ENCODE data around the gene SEMA4G. TPM values are rescaled to one million over a fixed set of nuclear protein-coding genes. Genes with fewer than 3 reads are reported as not detected.

SEMA4G gene
- total and polyA plus RNA-seq, 2 of the 13 experiments (the other 11 are each of a cell fraction or from before 2014, with no cell fraction given): 46.2 to 207 TPM

DNA sequence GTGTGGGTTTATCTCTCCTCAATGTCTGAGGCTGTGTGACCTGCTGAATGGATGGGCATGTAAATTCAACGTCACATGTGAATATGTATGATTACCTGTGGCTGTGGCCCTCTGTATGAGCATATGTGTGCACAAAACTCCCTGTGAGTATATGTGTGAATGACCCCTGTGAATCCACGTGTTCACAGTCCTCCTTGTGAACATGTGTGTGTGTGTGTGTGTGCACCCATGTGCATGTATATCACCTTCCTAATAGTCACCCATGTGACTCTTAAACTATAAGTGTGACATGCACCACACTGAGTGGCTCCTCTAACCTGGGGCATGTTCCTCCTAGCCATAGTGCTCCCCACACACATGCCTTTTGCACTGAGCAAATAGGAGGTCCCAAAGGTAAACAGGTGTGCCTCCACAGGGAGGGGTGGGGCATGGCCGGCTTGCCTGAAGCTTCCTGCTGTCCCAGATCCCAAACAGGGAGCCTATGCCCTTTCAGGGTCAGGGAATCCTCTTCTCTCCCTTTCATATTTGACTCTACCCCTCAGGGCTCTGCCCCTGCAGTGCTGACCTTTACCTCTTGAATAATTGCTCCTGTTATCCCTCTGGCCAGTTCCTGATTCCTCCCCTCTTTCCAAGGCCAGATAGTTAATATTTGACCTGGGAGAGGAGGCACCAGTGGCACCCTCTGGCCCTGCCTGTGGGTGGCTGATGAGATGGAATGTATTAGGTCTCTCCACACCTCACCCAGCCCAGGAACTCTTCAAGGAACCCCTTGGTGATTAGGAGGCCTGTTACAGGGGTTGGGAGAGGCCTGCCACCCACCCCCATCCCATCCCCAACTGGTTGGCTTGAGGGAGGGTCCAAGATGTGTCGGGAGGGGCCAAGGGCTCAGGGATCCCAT lies 1.9 kb downstream of the SEMA4G start (continued):
- TF ChIP-seq, protein P1, sequence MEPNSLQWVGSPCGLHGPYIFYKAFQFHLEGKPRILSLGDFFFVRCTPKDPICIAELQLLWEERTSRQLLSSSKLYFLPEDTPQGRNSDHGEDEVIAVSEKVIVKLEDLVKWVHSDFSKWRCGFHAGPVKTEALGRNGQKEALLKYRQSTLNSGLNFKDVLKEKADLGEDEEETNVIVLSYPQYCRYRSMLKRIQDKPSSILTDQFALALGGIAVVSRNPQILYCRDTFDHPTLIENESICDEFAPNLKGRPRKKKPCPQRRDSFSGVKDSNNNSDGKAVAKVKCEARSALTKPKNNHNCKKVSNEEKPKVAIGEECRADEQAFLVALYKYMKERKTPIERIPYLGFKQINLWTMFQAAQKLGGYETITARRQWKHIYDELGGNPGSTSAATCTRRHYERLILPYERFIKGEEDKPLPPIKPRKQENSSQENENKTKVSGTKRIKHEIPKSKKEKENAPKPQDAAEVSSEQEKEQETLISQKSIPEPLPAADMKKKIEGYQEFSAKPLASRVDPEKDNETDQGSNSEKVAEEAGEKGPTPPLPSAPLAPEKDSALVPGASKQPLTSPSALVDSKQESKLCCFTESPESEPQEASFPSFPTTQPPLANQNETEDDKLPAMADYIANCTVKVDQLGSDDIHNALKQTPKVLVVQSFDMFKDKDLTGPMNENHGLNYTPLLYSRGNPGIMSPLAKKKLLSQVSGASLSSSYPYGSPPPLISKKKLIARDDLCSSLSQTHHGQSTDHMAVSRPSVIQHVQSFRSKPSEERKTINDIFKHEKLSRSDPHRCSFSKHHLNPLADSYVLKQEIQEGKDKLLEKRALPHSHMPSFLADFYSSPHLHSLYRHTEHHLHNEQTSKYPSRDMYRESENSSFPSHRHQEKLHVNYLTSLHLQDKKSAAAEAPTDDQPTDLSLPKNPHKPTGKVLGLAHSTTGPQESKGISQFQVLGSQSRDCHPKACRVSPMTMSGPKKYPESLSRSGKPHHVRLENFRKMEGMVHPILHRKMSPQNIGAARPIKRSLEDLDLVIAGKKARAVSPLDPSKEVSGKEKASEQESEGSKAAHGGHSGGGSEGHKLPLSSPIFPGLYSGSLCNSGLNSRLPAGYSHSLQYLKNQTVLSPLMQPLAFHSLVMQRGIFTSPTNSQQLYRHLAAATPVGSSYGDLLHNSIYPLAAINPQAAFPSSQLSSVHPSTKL (CRISPR knock-in tag; IDR thresholded peaks at IDR 0.05): peak; percentile 97
- no peak for TF ChIP-seq CEBPB (IDR thresholded peaks at IDR 0.05; ENCODE audit: borderline replicate concordance, low read depth, low read length)
- TF ChIP-seq ERF (CRISPR knock-in tag; IDR thresholded peaks at IDR 0.05): peak; percentile 67; the same call in 1 of the 2 replicates
- no peak for TF ChIP-seq ADNP (CRISPR knock-in tag; IDR thresholded peaks at IDR 0.05)
- no peak for TF ChIP-seq PHB2 (IDR thresholded peaks at IDR 0.05; ENCODE audit: partially characterized antibody)
- TF ChIP-seq, protein P2, sequence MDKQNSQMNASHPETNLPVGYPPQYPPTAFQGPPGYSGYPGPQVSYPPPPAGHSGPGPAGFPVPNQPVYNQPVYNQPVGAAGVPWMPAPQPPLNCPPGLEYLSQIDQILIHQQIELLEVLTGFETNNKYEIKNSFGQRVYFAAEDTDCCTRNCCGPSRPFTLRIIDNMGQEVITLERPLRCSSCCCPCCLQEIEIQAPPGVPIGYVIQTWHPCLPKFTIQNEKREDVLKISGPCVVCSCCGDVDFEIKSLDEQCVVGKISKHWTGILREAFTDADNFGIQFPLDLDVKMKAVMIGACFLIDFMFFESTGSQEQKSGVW (CRISPR knock-in tag; IDR thresholded peaks at IDR 0.05; ENCODE audit: borderline replicate concordance): no peak
- TF ChIP-seq FOXA3 (CRISPR knock-in tag; IDR thresholded peaks at IDR 0.05): peak; percentile 98
- TF ChIP-seq PCBP2 (optimal IDR thresholded peaks at IDR 0.05; ENCODE audit: low read depth, low read length, poor library complexity, severe bottlenecking): no peak
- TF ChIP-seq ZNF207 (IDR thresholded peaks at IDR 0.05; ENCODE audit: borderline replicate concordance): no peak
- peak; percentile 96 for TF ChIP-seq FOXO1 (CRISPR knock-in tag; IDR thresholded peaks at IDR 0.05)
- no peak for TF ChIP-seq NR1H2 (CRISPR knock-in tag; IDR thresholded peaks at IDR 0.05; ENCODE audit: borderline replicate concordance, low read depth)
- TF ChIP-seq SMC3 (IDR thresholded peaks at IDR 0.05; ENCODE audit: low read length): peak; percentile 10; the same call in 1 of the 2 replicates
- TF ChIP-seq MAFK (conservative IDR thresholded peaks at IDR 0.05 in 1 of 2, IDR thresholded peaks at IDR 0.05 in 1 of 2; ENCODE audit: low read length in 2 of 2): no peak
- TF ChIP-seq KLF13 (CRISPR knock-in tag; IDR thresholded peaks at IDR 0.05): no peak
- no peak for TF ChIP-seq SMARCC2 (IDR thresholded peaks at IDR 0.05)
- TF ChIP-seq, protein P3, sequence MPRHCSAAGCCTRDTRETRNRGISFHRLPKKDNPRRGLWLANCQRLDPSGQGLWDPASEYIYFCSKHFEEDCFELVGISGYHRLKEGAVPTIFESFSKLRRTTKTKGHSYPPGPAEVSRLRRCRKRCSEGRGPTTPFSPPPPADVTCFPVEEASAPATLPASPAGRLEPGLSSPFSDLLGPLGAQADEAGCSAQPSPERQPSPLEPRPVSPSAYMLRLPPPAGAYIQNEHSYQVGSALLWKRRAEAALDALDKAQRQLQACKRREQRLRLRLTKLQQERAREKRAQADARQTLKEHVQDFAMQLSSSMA (CRISPR knock-in tag; IDR thresholded peaks at IDR 0.05): no peak
- TF ChIP-seq SNAI1 (CRISPR knock-in tag; IDR thresholded peaks at IDR 0.05; ENCODE audit: borderline replicate concordance): no peak; the same call in 1 of the 2 replicates
- TF ChIP-seq JUN (CRISPR knock-in tag; IDR thresholded peaks at IDR 0.05): no peak
- no peak for TF ChIP-seq MAFF (IDR thresholded peaks at IDR 0.05; ENCODE audit: low read depth, low read length)
- TF ChIP-seq, protein P4, sequence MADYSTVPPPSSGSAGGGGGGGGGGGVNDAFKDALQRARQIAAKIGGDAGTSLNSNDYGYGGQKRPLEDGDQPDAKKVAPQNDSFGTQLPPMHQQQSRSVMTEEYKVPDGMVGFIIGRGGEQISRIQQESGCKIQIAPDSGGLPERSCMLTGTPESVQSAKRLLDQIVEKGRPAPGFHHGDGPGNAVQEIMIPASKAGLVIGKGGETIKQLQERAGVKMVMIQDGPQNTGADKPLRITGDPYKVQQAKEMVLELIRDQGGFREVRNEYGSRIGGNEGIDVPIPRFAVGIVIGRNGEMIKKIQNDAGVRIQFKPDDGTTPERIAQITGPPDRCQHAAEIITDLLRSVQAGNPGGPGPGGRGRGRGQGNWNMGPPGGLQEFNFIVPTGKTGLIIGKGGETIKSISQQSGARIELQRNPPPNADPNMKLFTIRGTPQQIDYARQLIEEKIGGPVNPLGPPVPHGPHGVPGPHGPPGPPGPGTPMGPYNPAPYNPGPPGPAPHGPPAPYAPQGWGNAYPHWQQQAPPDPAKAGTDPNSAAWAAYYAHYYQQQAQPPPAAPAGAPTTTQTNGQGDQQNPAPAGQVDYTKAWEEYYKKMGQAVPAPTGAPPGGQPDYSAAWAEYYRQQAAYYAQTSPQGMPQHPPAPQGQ (CRISPR knock-in tag; IDR thresholded peaks at IDR 0.05; ENCODE audit: borderline replicate concordance): no peak
